Pons (tissue), 1 donor: ENCODE results near the gene KLHL25.

Source experiments
- DNase-seq: peaks from one replicate; pipeline ENCODE4 v3.0.0-alpha.2; 2016; ENCODE audit warnings: low spot score

The KLHL25 gene

GRCh38 chr15:85760531-85761371 is 34.0 kb downstream of the KLHL25 start:
- no peak for DNase-seq

GRCh38 chr15:85760049-85760448 is 34.7 kb downstream of the KLHL25 start:
- no peak for DNase-seq

- no peak for DNase-seq
These were observed 35.3 kb downstream of the KLHL25 start for GRCh38 chr15:85759376-85759775.

GRCh38 chr15:85758655-85758978 is 36.1 kb downstream of the KLHL25 start:
- no peak for DNase-seq

- DNase-seq: no peak
These were observed 36.6 kb downstream of the KLHL25 start for GRCh38 chr15:85757939-85758654.

GRCh38 chr15:85757073-85757938 is 37.4 kb downstream of the KLHL25 start:
- DNase-seq: no peak

GRCh38 chr15:85756411-85757072 is 38.2 kb downstream of the KLHL25 start:
- no peak for DNase-seq

GRCh38 chr15:85755942-85756341 is 38.8 kb downstream of the KLHL25 start:
- DNase-seq: no peak

- no peak for DNase-seq
These were observed 39.3 kb downstream of the KLHL25 start for GRCh38 chr15:85755471-85755870.

GRCh38 chr15:85754989-85755388 is 39.7 kb downstream of the KLHL25 start:
- peak; percentile 54 for DNase-seq

- DNase-seq: no peak
These were observed 40.8 kb downstream of the KLHL25 start for GRCh38 chr15:85753791-85754452.

- DNase-seq: no peak
These were observed 41.5 kb downstream of the KLHL25 start for GRCh38 chr15:85753261-85753660.

- DNase-seq: no peak
These were observed 42.2 kb downstream of the KLHL25 start for GRCh38 chr15:85752491-85752961.

GRCh38 chr15:85752124-85752475 is 42.6 kb downstream of the KLHL25 start:
- DNase-seq: no peak

- DNase-seq: peak; percentile 48
These were observed 43.2 kb downstream of the KLHL25 start for GRCh38 chr15:85751291-85752123.

GRCh38 chr15:85750319-85751290 is 44.1 kb downstream of the KLHL25 start:
- peak; percentile 72 for DNase-seq

- DNase-seq: no peak
These were observed 45.2 kb downstream of the KLHL25 start for GRCh38 chr15:85749261-85750151.

- DNase-seq: no peak
These were observed 46.0 kb downstream of the KLHL25 start for GRCh38 chr15:85748729-85749128.
